GM23338 (cell line): ENCODE data around the gene FAM111A. TPM values are rescaled to one million over a fixed set of nuclear protein-coding genes. Genes with fewer than 3 reads are reported as not detected.
"Not testable (repeated sequence)": the region's sequence is repeated elsewhere in the genome, so short reads cannot be mapped to it uniquely, and the experiment has no call there.

Experiments
- ATAC-seq: fragments of 200-7000 bp; cut with Tn5 transposase; 3 replicates; pipeline ENCODE4 v1.9.1; 2020
- DNase-seq: peaks from one replicate; pipeline ENCODE4 v3.0.0-alpha.2; 2015; ENCODE audit warnings: low spot score
- H2AFZ ChIP-seq: fragments of 200-600 bp; sonication (generic); 2 replicates; pipeline ENCODE4 v1.8.0; 2016; ENCODE audit warnings: antibody characterized with exemption, mild to moderate bottlenecking, moderate library complexity
- H3F3A ChIP-seq: fragments of 200-600 bp; sonication (generic); replicated peaks from 2 replicates; pipeline ENCODE4 v1.8.0; 2017; ENCODE audit warnings: antibody characterized with exemption, mixed run types, low read depth
- H3K27ac ChIP-seq: fragments of 200-600 bp; sonication (generic); 2 replicates; pipeline ENCODE4 v1.6.1; 2016; ENCODE audit warnings: low read depth
- H3K27me3 ChIP-seq: fragments of 200-600 bp; sonication (generic); 2 replicates; pipeline ENCODE4 v1.8.0; 2016; ENCODE audit warnings: mild to moderate bottlenecking, mixed run types, moderate library complexity; ENCODE audit not compliant: insufficient read depth
- H3K36me3 ChIP-seq: fragments of 200-600 bp; sonication (generic); 2 replicates; pipeline ENCODE4 v1.8.0; 2016; ENCODE audit warnings: mild to moderate bottlenecking; ENCODE audit not compliant: insufficient read depth
- H3K4me1 ChIP-seq: fragments of 200-600 bp; sonication (generic); 2 replicates; pipeline ENCODE4 v1.8.0; 2016; ENCODE audit warnings: mild to moderate bottlenecking, moderate library complexity; ENCODE audit not compliant: insufficient read depth
- H3K4me2 ChIP-seq: fragments of 200-600 bp; sonication (generic); 2 replicates; pipeline ENCODE4 v1.7.1; 2017; ENCODE audit warnings: mixed run types
- H3K4me3 ChIP-seq: fragments of 200-600 bp; sonication (generic); 2 replicates; pipeline ENCODE4 v1.6.1; 2016; ENCODE audit warnings: mixed run types
- H3K79me2 ChIP-seq: fragments of 200-600 bp; sonication (generic); replicated peaks from 2 replicates; pipeline ENCODE4 v1.8.0; 2017; ENCODE audit warnings: mild to moderate bottlenecking; ENCODE audit not compliant: insufficient read depth
- H3K9me2 ChIP-seq: fragments of 200-600 bp; sonication (generic); 2 replicates; pipeline ENCODE4 v1.8.0; 2017; ENCODE audit not compliant: insufficient read depth
- H4K20me1 ChIP-seq: fragments of 200-600 bp; sonication (generic); replicated peaks from 2 replicates; pipeline ENCODE4 v1.8.0; 2017; ENCODE audit warnings: mild to moderate bottlenecking; ENCODE audit not compliant: insufficient read depth
- H3K27ac Mint-ChIP-seq: 2 replicates; pipeline ENCODE4 v1.8.0; 2020; ENCODE audit warnings: inconsistent platforms, mild to moderate bottlenecking, moderate library complexity, mixed read lengths
- H3K27me3 Mint-ChIP-seq: 3 replicates; pipeline ENCODE4 v1.8.0; 2022; ENCODE audit warnings: low read depth, mild to moderate bottlenecking, moderate library complexity, mixed read lengths, inconsistent platforms; ENCODE audit not compliant: insufficient read depth, poor library complexity
- H3K36me3 Mint-ChIP-seq: 3 replicates; pipeline ENCODE4 v1.8.0; 2021; ENCODE audit warnings: low read depth, mild to moderate bottlenecking, inconsistent platforms, moderate library complexity, mixed read lengths
- H3K4me1 Mint-ChIP-seq: 3 replicates; pipeline ENCODE4 v1.8.0; 2020; ENCODE audit warnings: mild to moderate bottlenecking, inconsistent platforms, mixed read lengths
- H3K4me3 Mint-ChIP-seq: 3 replicates; pipeline ENCODE4 v1.8.0; 2021; ENCODE audit warnings: moderate library complexity, mild to moderate bottlenecking, inconsistent platforms, mixed read lengths
- H3K9me3 Mint-ChIP-seq: 3 replicates; pipeline ENCODE4 v1.8.0; 2020; ENCODE audit warnings: moderate library complexity, mild to moderate bottlenecking, inconsistent platforms, mixed read lengths
- EZH2 ChIP-seq: fragments of 200-600 bp; sonication (generic); IDR thresholded peaks from one replicate; pipeline ENCODE4 v1.8.0; 2017; ENCODE audit warnings: antibody characterized with exemption, mild to moderate bottlenecking, low read depth; ENCODE audit not compliant: unreplicated experiment
- POLR2AphosphoS5 ChIP-seq: IDR thresholded peaks from 2 replicates; pipeline ENCODE4 v1.6.1; 2016; ENCODE audit warnings: antibody characterized with exemption, low read depth
- long read RNA-seq: library from polyadenylated mRNA; unstranded; transcript quantifications from one replicate; pipeline ENCODE4 v2.0.0, GENCODE V29; 2020; ENCODE audit not compliant: unreplicated experiment
- polyA plus RNA-seq: library from polyadenylated mRNA; unstranded; fragments of >200 nt; fragmentation: Nextera tagmentation; extraction: Ambion mirVana; gene quantifications from 2 replicates; pipeline ENCODE4 v1.2.1, GENCODE V29; 2016
- total RNA-seq: library from RNA; depleted of rRNA; stranded (reverse); fragments of >200 nt; shearing (Covaris generic); gene quantifications from 2 replicates; pipeline ENCODE4 v1.2.3, GENCODE V29; 2014; rRNA removed
- TF ChIP-seq, protein P1 (sequence below): IDR thresholded peaks from one replicate; pipeline ENCODE4 v1.6.1; 2018; ENCODE audit warnings: antibody characterized with exemption; ENCODE audit not compliant: unreplicated experiment
- TF ChIP-seq, protein P2 (sequence below), 2 experiments: fragments of 200-600 bp in 1 of 2; sonication (generic) in 1 of 2; conservative IDR thresholded peaks; 2 replicates each; pipeline versions ENCODE4 v1.5.1 to v1.6.1; 2016 to 2017; ENCODE audit warnings: antibody characterized with exemption in 2 of 2, low read depth in 2 of 2, mild to moderate bottlenecking in 2 of 2, moderate library complexity in 1 of 2

FAM111A gene
- total RNA-seq (31.7 and 38.1 TPM in 2 replicates), polyA plus RNA-seq (18.9 and 23.0 TPM in 2 replicates)
- long read RNA-seq, partial matches to known transcripts = 1 of 8 reads
- long read RNA-seq, other reads (novel, unspliced or antisense) = 5 of 8 reads

DNA sequence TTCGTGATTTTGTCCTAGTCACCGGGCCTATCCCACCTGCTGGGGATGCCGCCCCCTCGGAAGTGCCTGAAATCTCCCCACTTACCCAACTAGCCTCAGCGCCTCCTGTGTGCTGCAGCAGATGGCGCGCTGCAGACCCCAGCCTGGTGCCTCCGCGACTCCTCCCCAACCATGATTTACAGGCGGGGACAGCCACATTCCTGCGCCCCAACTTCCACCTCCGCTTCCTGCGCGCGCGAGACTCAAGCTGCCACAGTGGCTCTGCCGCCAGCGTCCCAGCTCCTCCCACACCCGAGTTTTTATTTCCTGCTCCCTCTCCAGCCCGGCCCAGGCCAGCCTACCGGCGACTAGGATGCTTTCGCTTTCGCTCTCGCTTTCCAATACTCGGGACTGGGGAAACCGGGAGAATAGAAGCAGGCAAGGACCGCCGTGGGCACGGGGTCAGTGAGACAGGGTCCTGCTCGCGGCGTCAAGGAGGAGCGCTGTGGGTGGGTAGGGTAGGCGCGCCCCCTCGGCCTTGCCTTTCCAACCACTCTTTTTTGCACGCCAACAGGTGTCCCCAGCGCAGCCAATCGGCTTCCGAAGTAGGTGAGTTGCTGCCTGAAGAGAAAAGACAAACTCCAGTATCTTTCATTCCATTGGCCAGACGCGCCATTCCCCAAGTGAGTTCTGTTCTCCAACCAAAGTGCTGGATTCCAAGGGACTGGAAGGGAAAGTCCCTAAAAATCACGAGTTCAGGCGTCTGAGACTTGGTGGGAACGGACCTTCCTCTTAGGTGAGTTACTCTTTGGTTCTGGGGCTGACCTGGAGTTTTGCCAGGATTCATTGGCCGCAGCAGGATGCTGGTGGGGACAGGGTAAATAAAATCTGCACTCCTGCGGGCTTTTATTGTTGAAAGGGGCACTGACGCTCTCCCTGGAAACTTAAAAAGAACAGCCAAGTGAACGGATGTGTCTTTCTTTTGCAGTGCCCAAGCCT, at the start of gene FAM111A:
FAM111A (plus strand) TSS at position 327 of the 978 bp plus-strand sequence. CDS start 6,017 bp downstream, outside the sequence.
- peak within 1 kb of the TSS; percentile 92 for H3K4me3 Mint-ChIP-seq
- Histone ChIP-seq H3K4me1 (peaks cover 26% of the 10 kb centered on the region), H3K9me2 (no peaks in the 10 kb centered on the region), H3K79me2 (peaks cover 22% of the 10 kb centered on the region; the same call in 1 of the 2 replicates), H3K27ac (peak within 1 kb of the TSS; percentile 91), H3K4me3 (peak within 1 kb of the TSS; percentile 63), H2AFZ (peak within 1 kb of the TSS; percentile 84), H3K27me3 (peaks cover 4% of the 10 kb centered on the region; the same call in 1 of the 2 replicates), H4K20me1 (no peaks in the 10 kb centered on the region), H3K4me2 (peak within 1 kb of the TSS; percentile 84), H3K36me3 (no peaks in the 10 kb centered on the region), H3F3A (peaks cover 7% of the 10 kb centered on the region; the same call in 1 of the 2 replicates)
- DNase-seq (peak; percentile 95), ATAC-seq (peak; percentile 81)
- H3K36me3 Mint-ChIP-seq = peaks cover 27% of the 10 kb centered on the region
- H3K4me1 Mint-ChIP-seq = peaks cover 25% of the 10 kb centered on the region
- peaks cover 13% of the 10 kb centered on the region for H3K9me3 Mint-ChIP-seq
- peaks cover 13% of the 10 kb centered on the region for H3K27me3 Mint-ChIP-seq
- H3K27ac Mint-ChIP-seq = peak within 1 kb of the TSS; percentile 96
- TF ChIP-seq, protein P1, sequence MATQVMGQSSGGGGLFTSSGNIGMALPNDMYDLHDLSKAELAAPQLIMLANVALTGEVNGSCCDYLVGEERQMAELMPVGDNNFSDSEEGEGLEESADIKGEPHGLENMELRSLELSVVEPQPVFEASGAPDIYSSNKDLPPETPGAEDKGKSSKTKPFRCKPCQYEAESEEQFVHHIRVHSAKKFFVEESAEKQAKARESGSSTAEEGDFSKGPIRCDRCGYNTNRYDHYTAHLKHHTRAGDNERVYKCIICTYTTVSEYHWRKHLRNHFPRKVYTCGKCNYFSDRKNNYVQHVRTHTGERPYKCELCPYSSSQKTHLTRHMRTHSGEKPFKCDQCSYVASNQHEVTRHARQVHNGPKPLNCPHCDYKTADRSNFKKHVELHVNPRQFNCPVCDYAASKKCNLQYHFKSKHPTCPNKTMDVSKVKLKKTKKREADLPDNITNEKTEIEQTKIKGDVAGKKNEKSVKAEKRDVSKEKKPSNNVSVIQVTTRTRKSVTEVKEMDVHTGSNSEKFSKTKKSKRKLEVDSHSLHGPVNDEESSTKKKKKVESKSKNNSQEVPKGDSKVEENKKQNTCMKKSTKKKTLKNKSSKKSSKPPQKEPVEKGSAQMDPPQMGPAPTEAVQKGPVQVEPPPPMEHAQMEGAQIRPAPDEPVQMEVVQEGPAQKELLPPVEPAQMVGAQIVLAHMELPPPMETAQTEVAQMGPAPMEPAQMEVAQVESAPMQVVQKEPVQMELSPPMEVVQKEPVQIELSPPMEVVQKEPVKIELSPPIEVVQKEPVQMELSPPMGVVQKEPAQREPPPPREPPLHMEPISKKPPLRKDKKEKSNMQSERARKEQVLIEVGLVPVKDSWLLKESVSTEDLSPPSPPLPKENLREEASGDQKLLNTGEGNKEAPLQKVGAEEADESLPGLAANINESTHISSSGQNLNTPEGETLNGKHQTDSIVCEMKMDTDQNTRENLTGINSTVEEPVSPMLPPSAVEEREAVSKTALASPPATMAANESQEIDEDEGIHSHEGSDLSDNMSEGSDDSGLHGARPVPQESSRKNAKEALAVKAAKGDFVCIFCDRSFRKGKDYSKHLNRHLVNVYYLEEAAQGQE = peak; percentile 8
- TF ChIP-seq EZH2 (no peak), POLR2AphosphoS5 (peak; percentile 47)
- TF ChIP-seq, protein P2, sequence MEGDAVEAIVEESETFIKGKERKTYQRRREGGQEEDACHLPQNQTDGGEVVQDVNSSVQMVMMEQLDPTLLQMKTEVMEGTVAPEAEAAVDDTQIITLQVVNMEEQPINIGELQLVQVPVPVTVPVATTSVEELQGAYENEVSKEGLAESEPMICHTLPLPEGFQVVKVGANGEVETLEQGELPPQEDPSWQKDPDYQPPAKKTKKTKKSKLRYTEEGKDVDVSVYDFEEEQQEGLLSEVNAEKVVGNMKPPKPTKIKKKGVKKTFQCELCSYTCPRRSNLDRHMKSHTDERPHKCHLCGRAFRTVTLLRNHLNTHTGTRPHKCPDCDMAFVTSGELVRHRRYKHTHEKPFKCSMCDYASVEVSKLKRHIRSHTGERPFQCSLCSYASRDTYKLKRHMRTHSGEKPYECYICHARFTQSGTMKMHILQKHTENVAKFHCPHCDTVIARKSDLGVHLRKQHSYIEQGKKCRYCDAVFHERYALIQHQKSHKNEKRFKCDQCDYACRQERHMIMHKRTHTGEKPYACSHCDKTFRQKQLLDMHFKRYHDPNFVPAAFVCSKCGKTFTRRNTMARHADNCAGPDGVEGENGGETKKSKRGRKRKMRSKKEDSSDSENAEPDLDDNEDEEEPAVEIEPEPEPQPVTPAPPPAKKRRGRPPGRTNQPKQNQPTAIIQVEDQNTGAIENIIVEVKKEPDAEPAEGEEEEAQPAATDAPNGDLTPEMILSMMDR (conservative IDR thresholded peaks at IDR 0.05; ENCODE audit: low read depth in 2 of 2) = peak; percentile 24 to 54

- Mint-ChIP-seq H3K4me1 (peaks cover 60% of the 10 kb centered on the region), H3K4me3 (peak overlapping the region; percentile 33; the same call in 2 of the 3 replicates), H3K27ac (peak overlapping the region; percentile 80), H3K36me3 (peaks cover 16% of the 10 kb centered on the region; the same call in 1 of the 3 replicates)
- not testable (repeated sequence) for H3K9me2 ChIP-seq, H2AFZ ChIP-seq, H3K27me3 ChIP-seq, H3F3A ChIP-seq, H3K9me3 Mint-ChIP-seq, H3K79me2 ChIP-seq, H4K20me1 ChIP-seq, H3K36me3 ChIP-seq, H3K27me3 Mint-ChIP-seq
- Histone ChIP-seq H3K27ac (peak overlapping the region; percentile 91), H3K4me2 (peak overlapping the region; percentile 79), H3K4me1 (peaks cover 55% of the 10 kb centered on the region), H3K4me3 (peak overlapping the region; percentile 34; the same call in 1 of the 2 replicates)
- DNase-seq (peak; percentile 28), ATAC-seq (peak; percentile 64)
Observed at GRCh38 chr11:59093576-59093975, 49.1 kb upstream of the FAM111A start.
